SU-DHL-6 (cell line): ENCODE measurements around the gene ADRA2B.

Source experiments
- H2AFZ ChIP-seq: fragments of 200-600 bp; sonication (generic); 2 replicates; pipeline ENCODE4 v1.6.1; 2014; ENCODE audit warnings: low read depth, mild to moderate bottlenecking, moderate library complexity, mixed read lengths, antibody characterized with exemption, low read length; ENCODE audit not compliant: severe bottlenecking
- H3F3A ChIP-seq: fragments of 200-600 bp; shearing (Covaris generic); 2 replicates; pipeline ENCODE4 v1.6.0; 2016; ENCODE audit warnings: antibody characterized with exemption, mild to moderate bottlenecking; ENCODE audit not compliant: insufficient read depth
- H3K27ac ChIP-seq: fragments of 200-600 bp; sonication (generic); 2 replicates; pipeline ENCODE4 v1.5.1; 2016; ENCODE audit warnings: low read depth, mild to moderate bottlenecking, low read length, moderate library complexity, mixed read lengths
- H3K27me3 ChIP-seq: fragments of 200-600 bp; sonication (generic), shearing (Covaris generic); 2 replicates; pipeline ENCODE4 v1.6.0; 2014; ENCODE audit warnings: mild to moderate bottlenecking, low read length
- H3K36me3 ChIP-seq: fragments of 200-600 bp; sonication (generic); 2 replicates; pipeline ENCODE4 v1.6.1; 2014; ENCODE audit warnings: mild to moderate bottlenecking, low read length, mixed read lengths
- H3K4me2 ChIP-seq: fragments of 300-600, 200-600 bp; shearing (Covaris generic), sonication (generic); 2 replicates; pipeline ENCODE4 v1.6.0; 2014; ENCODE audit warnings: low read length, low read depth, mild to moderate bottlenecking; ENCODE audit not compliant: poor library complexity, severe bottlenecking
- H3K4me3 ChIP-seq: fragments of 200-600 bp; sonication (generic); 2 replicates; pipeline ENCODE4 v1.5.1; 2014; ENCODE audit warnings: antibody characterized with exemption, low read length, mild to moderate bottlenecking, mixed read lengths; ENCODE audit not compliant: insufficient read depth, poor library complexity, severe bottlenecking
- H3K79me2 ChIP-seq: fragments of 200-600 bp; sonication (generic); 2 replicates; pipeline ENCODE4 v1.6.1; 2014; ENCODE audit warnings: mild to moderate bottlenecking, low read length, moderate library complexity; ENCODE audit not compliant: insufficient read depth
- H3K9ac ChIP-seq: fragments of 200-600 bp; sonication (generic); 2 replicates; pipeline ENCODE4 v1.7.0; 2014; ENCODE audit warnings: mild to moderate bottlenecking, low read length
- H3K9me2 ChIP-seq: fragments of 200-600 bp; sonication (generic); replicated peaks from 2 replicates; pipeline ENCODE4 v1.6.1; 2014; ENCODE audit warnings: low read length; ENCODE audit not compliant: insufficient read depth
- H3K9me3 ChIP-seq: fragments of 200-600 bp; sonication (generic); 2 replicates; pipeline ENCODE4 v1.6.1; 2014; ENCODE audit warnings: low read length, mixed read lengths; ENCODE audit not compliant: insufficient read depth
- H4K20me1 ChIP-seq: fragments of 200-600 bp; sonication (generic); 2 replicates; pipeline ENCODE4 v1.6.1; 2014; ENCODE audit warnings: low read depth, mild to moderate bottlenecking, antibody characterized with exemption, low read length, moderate library complexity, mixed read lengths
- EZH2phosphoT487 ChIP-seq: fragments of 200-600 bp; sonication (generic), shearing (Covaris generic); conservative IDR thresholded peaks from 2 replicates; pipeline ENCODE4 v1.6.1; 2018; ENCODE audit warnings: mild to moderate bottlenecking, antibody characterized with exemption, low read length, moderate library complexity, mixed read lengths
- TF ChIP-seq, protein P1 (sequence below): fragments of 200-600 bp; sonication (generic); IDR thresholded peaks from one replicate; pipeline ENCODE4 v1.5.1; 2017; ENCODE audit warnings: antibody characterized with exemption, mild to moderate bottlenecking, low read length, moderate library complexity; ENCODE audit not compliant: insufficient read depth, poor library complexity, severe bottlenecking

The ADRA2B gene

DNA sequence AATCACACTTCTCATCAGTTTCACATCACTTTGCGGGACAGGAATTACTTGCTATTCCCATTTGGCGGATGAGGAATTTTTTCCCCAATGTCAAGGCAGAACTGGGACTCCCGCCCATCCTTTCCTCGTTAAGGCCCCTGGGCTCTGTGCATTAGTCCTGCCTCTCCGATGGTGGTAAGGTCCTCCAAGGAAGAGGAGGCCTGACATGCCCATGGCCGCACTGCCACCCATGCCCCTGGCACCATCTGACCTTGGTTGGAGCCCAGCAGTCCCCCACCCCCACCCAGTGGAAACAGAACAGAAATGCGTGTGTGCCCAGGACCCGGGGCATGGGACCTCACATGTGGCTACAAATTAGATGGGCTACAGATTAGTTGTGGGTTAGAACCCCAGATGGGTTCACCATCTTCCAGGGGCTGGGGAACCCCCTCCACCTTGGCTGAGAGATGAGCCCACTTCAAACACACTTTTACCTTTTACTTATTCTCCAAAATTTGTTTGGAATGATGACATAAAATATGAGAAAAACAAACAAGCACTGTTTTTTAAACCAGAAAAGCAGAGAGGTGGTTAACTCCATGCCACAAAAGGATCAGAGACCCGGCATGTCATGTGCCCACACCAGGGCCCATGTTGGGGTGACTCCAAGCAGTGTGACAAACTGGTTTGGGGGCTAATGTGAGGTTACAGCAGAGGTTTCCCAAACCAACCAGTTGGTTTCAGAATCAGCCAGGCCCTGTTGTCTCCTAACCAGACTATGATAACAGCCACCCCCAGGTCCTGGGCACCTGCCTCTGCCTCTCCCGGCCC lies 39.8 kb upstream of the ADRA2B start:
- Histone ChIP-seq H3K79me2 (no peaks in the 10 kb centered on the region), H3K9ac (no peak overlapping the region), H3K36me3 (no peaks in the 10 kb centered on the region), H3K4me3 (no peak overlapping the region), H4K20me1 (no peaks in the 10 kb centered on the region), H2AFZ (no peak overlapping the region), H3F3A (no peaks in the 10 kb centered on the region), H3K4me2 (peak overlapping the region; percentile 3), H3K27ac (no peak overlapping the region), H3K9me3 (no peaks in the 10 kb centered on the region), H3K9me2 (no peaks in the 10 kb centered on the region), H3K27me3 (no peaks in the 10 kb centered on the region)
- TF ChIP-seq, protein P1, sequence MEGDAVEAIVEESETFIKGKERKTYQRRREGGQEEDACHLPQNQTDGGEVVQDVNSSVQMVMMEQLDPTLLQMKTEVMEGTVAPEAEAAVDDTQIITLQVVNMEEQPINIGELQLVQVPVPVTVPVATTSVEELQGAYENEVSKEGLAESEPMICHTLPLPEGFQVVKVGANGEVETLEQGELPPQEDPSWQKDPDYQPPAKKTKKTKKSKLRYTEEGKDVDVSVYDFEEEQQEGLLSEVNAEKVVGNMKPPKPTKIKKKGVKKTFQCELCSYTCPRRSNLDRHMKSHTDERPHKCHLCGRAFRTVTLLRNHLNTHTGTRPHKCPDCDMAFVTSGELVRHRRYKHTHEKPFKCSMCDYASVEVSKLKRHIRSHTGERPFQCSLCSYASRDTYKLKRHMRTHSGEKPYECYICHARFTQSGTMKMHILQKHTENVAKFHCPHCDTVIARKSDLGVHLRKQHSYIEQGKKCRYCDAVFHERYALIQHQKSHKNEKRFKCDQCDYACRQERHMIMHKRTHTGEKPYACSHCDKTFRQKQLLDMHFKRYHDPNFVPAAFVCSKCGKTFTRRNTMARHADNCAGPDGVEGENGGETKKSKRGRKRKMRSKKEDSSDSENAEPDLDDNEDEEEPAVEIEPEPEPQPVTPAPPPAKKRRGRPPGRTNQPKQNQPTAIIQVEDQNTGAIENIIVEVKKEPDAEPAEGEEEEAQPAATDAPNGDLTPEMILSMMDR: no peak
- no peak for TF ChIP-seq EZH2phosphoT487

DNA sequence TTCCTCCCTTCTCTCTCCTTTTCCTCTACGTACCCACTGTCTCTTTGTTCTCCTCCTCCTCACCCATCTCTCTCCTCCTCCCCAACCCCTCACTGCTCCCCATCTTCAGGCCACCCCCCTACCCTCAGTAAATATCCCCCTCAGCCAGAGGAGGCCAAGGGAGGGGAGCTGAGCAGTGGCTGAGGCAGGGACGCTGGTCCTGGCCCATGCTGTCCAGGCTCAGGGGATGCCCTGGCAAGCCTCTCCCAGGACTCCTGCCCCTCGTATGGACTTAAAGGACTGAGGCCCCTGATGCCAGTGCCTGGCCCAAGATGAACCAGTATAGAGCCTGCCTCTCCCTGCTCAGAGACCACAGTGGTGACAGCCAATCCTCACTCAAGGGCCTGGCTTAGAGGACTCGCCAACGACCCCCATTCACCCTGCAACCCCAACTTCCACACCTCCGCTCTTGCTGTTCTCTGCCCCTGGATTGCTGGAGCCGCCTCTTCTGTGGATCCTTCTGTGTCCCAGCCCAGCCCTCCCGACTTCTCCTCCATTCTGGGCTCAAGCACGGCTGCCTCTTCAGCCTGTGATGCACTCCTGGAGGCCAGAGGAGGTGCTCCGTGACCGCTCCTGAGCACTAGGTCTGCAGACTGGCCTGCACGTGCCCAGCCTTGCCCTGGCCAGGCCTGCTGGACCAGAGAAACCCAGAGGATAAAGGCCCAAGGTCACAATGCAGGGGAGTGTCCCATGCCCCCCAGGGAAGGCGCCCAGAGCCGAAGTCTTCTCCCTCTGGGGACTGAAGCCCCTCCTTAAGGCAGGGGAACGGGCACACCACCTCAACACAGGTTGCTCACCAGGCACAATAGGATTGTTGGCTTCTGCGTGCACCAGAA lies 38.4 kb upstream of the ADRA2B start:
- H3K4me2 ChIP-seq: no peak overlapping the region
- no peaks in the 10 kb centered on the region for H3K9me3 ChIP-seq
- no peaks in the 10 kb centered on the region for H4K20me1 ChIP-seq
- H3K79me2 ChIP-seq: no peaks in the 10 kb centered on the region
- no peaks in the 10 kb centered on the region for H3K27me3 ChIP-seq
- no peak for TF ChIP-seq EZH2phosphoT487
- TF ChIP-seq, protein P1: no peak
- no peak overlapping the region for H3K9ac ChIP-seq
- no peaks in the 10 kb centered on the region for H3K9me2 ChIP-seq
- no peak overlapping the region for H2AFZ ChIP-seq
- no peak overlapping the region for H3K27ac ChIP-seq
- no peak overlapping the region for H3K4me3 ChIP-seq
- no peaks in the 10 kb centered on the region for H3F3A ChIP-seq
- H3K36me3 ChIP-seq: no peaks in the 10 kb centered on the region

DNA sequence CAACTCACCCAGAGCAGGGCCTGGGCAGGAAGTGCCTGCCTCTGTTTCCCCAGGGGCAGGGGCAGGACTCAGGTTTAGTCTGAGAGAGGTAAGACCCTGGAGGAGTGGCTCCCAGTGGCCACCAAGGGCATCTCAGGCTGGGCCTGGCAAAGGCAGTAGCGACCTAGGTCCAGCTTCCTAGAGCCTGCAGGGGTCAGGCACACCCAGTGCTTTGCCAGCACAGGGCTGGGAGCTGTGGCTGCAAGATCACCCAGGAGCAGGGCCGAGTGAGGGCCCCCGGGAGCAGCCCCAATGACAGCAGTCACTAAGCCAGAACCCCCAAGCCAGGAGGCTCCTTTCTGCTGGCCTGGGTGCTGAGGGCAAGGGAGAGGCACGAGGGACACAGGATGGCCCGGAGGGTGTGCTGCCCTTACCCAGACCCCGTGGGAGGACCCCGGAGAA lies 37.6 kb upstream of the ADRA2B start:
- H3K27me3 ChIP-seq: no peaks in the 10 kb centered on the region
- H3K9me2 ChIP-seq: no peaks in the 10 kb centered on the region
- peaks cover 5% of the 10 kb centered on the region for H3F3A ChIP-seq
- H3K9ac ChIP-seq: no peak overlapping the region
- H3K36me3 ChIP-seq: no peaks in the 10 kb centered on the region
- no peak overlapping the region for H2AFZ ChIP-seq
- no peak overlapping the region for H3K4me2 ChIP-seq
- H3K27ac ChIP-seq: no peak overlapping the region
- no peaks in the 10 kb centered on the region for H4K20me1 ChIP-seq
- H3K4me3 ChIP-seq: no peak overlapping the region
- no peaks in the 10 kb centered on the region for H3K79me2 ChIP-seq
- H3K9me3 ChIP-seq: no peaks in the 10 kb centered on the region
- TF ChIP-seq, protein P1: no peak
- no peak for TF ChIP-seq EZH2phosphoT487
